HG02938 (cell line): ENCODE results near the gene PTDSS2.
"Not testable (repeated sequence)": the region's sequence is repeated elsewhere in the genome, so short reads cannot be mapped to it uniquely, and the experiment has no call there.

Source experiments
- ATAC-seq: cut with Tn5 transposase; IDR thresholded peaks from one replicate; pipeline ENCODE4 v1.9.1; 2021; ENCODE audit warnings: mild to moderate bottlenecking, moderate library complexity; ENCODE audit not compliant: unreplicated experiment

The PTDSS2 gene

GRCh38 chr11:413120-414081 is 36.7 kb upstream of the PTDSS2 start:
- ATAC-seq, result no peak

GRCh38 chr11:414318-414857 is 35.7 kb upstream of the PTDSS2 start:
- ATAC-seq, result no peak

- ATAC-seq, result no peak
Measured at GRCh38 chr11:415640-416041, 34.4 kb upstream of the PTDSS2 start.

- ATAC-seq, result no peak
Measured at GRCh38 chr11:416051-416756, 33.9 kb upstream of the PTDSS2 start.

- ATAC-seq, result no peak
Measured at GRCh38 chr11:416757-417621, 33.1 kb upstream of the PTDSS2 start.

GRCh38 chr11:417652-418342 is 32.3 kb upstream of the PTDSS2 start:
- ATAC-seq, result no peak

- ATAC-seq, result no peak
Measured at GRCh38 chr11:418343-419247, 31.5 kb upstream of the PTDSS2 start.

- no peak for ATAC-seq
Measured at GRCh38 chr11:419248-420005, 30.7 kb upstream of the PTDSS2 start.

GRCh38 chr11:420054-420910 is 29.8 kb upstream of the PTDSS2 start:
- no peak for ATAC-seq

GRCh38 chr11:420911-421321 is 29.2 kb upstream of the PTDSS2 start:
- no peak for ATAC-seq

GRCh38 chr11:422249-422656 is 27.8 kb upstream of the PTDSS2 start:
- no peak for ATAC-seq

- ATAC-seq, result no peak
Measured at GRCh38 chr11:424232-424631, 25.8 kb upstream of the PTDSS2 start.

GRCh38 chr11:424766-425165 is 25.3 kb upstream of the PTDSS2 start:
- not testable (repeated sequence) for ATAC-seq

GRCh38 chr11:425301-425700 is 24.8 kb upstream of the PTDSS2 start:
- no peak for ATAC-seq

GRCh38 chr11:426851-427250 is 23.2 kb upstream of the PTDSS2 start:
- ATAC-seq, result no peak

GRCh38 chr11:428295-428694 is 21.8 kb upstream of the PTDSS2 start:
- no peak for ATAC-seq

GRCh38 chr11:429391-429790 is 20.7 kb upstream of the PTDSS2 start:
- no peak for ATAC-seq
